ENCODE measurements around the gene ATP2B3. TPM values are rescaled to one million over a fixed set of nuclear protein-coding genes. Genes with fewer than 3 reads are reported as not detected.

The ATP2B3 gene
- total RNA-seq, 1 experiment from 2014 or later: not detected

DNA sequence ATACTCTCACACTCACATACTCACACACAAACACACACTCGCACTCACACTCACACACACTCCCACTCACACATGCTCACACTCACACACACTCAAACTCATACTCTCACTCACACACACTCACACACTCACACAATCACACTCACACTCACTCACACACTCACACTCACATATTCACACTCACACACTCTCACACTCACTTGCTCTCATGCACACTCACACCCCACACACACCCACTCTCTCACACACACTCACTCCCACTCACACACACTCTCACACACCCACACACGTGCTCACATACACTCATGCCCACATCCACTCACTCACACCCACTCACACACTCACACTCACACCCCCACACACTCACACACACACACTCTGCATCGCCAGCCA lies 4.9 kb upstream of the ATP2B3 start:
- CTCF ChIA-PET: interaction anchor here (0.6 to 0.7 kb wide), 2 partner anchors 83 to 111 kb away, joined by 4 to 5 read pairs; no protein-coding TSS in a partner anchor
- peaks cover 13% of the 10 kb centered on the region for H3K27me3 Mint-ChIP-seq (ENCODE audit: insufficient read depth, unreplicated experiment)
- no peak overlapping the region for H3K4me3 Mint-ChIP-seq (ENCODE audit: unreplicated experiment)
- BruUV-seq (replicated peaks): no TSS peak
- H3K4me1 Mint-ChIP-seq (ENCODE audit: insufficient read depth, unreplicated experiment): no peaks in the 10 kb centered on the region
- H3K9me3 Mint-ChIP-seq (ENCODE audit: unreplicated experiment): peaks cover 9% of the 10 kb centered on the region
- intact Hi-C loops (cut with micrococcal nuclease): no loop called here
- no peak for DNase-seq (ENCODE audit: unreplicated experiment)
- TF ChIP-seq CTCF (IDR thresholded peaks at IDR 0.05; ENCODE audit: unreplicated experiment): no peak
- POLR2A ChIA-PET: no interaction called here
- H3K27ac Mint-ChIP-seq (ENCODE audit: low read depth, unreplicated experiment): no peak overlapping the region
- H3K36me3 Mint-ChIP-seq (ENCODE audit: insufficient read depth, unreplicated experiment): peaks cover 5% of the 10 kb centered on the region

DNA sequence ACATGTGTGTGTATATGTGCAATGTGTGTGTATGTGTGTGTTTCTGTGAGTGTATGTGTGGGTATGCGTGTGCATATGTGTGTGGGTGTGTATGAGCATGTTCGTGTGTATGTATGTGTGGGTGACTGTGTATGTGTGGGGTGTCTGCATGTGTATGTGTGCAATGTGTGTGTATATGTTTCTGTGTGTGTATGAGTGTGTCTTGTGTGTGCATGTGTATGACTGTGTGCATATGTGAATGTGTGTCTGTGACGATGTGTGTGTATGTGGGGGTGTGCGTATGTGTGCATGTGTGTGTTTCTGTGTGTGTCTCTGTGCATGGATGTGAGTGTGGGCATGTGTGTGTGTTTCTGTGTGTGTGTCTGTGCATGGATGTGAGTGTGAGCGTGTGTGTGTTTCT lies 4.2 kb upstream of the ATP2B3 start:
- CTCF ChIA-PET: interaction anchor here (0.6 to 0.7 kb wide), 2 partner anchors 84 to 111 kb away, joined by 4 to 5 read pairs; no protein-coding TSS in a partner anchor
- H3K4me1 Mint-ChIP-seq (ENCODE audit: insufficient read depth, unreplicated experiment): no peaks in the 10 kb centered on the region
- no peak for TF ChIP-seq CTCF (IDR thresholded peaks at IDR 0.05; ENCODE audit: unreplicated experiment)
- no TSS peak for BruUV-seq (replicated peaks)
- no peak overlapping the region for H3K27ac Mint-ChIP-seq (ENCODE audit: low read depth, unreplicated experiment)
- POLR2A ChIA-PET: no interaction called here
- peaks cover 5% of the 10 kb centered on the region for H3K36me3 Mint-ChIP-seq (ENCODE audit: insufficient read depth, unreplicated experiment)
- intact Hi-C loops (cut with micrococcal nuclease): no loop called here
- H3K27me3 Mint-ChIP-seq (ENCODE audit: insufficient read depth, unreplicated experiment): peaks cover 13% of the 10 kb centered on the region
- no peak for DNase-seq (ENCODE audit: unreplicated experiment)
- peaks cover 9% of the 10 kb centered on the region for H3K9me3 Mint-ChIP-seq (ENCODE audit: unreplicated experiment)
- H3K4me3 Mint-ChIP-seq (ENCODE audit: unreplicated experiment): no peak overlapping the region

DNA sequence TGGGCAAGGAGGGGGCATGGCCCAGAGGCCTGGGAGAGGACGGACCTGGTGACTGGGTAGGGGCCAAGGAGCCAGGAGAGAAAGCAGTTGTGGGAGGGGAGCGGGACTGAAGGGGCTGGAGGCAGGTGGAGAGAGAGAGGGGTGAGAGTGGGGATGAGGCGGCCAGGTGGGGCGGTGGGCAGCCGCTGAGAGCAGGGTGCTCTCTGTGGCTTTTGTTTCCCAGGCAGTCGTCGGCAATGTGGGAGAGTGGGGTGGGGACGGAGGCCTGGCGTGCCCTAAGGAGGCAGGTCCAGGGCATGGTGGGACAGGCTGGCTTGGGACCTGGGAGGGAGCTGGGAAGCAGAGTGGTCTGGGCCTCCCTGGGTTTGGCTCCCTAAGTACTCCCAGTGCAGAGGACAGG lies 3.2 kb upstream of the ATP2B3 start:
- H3K9me3 Mint-ChIP-seq (ENCODE audit: unreplicated experiment): peaks cover 9% of the 10 kb centered on the region
- H3K4me3 Mint-ChIP-seq (ENCODE audit: unreplicated experiment): no peak overlapping the region
- ChIA-PET POLR2A (no interaction called here), CTCF (no interaction called here)
- H3K36me3 Mint-ChIP-seq (ENCODE audit: insufficient read depth, unreplicated experiment): peaks cover 5% of the 10 kb centered on the region
- no peak overlapping the region for H3K27ac Mint-ChIP-seq (ENCODE audit: low read depth, unreplicated experiment)
- TF ChIP-seq CTCF (IDR thresholded peaks at IDR 0.05; ENCODE audit: unreplicated experiment): no peak
- intact Hi-C loops (cut with micrococcal nuclease): no loop called here
- no peaks in the 10 kb centered on the region for H3K4me1 Mint-ChIP-seq (ENCODE audit: insufficient read depth, unreplicated experiment)
- DNase-seq (ENCODE audit: unreplicated experiment): no peak
- peaks cover 13% of the 10 kb centered on the region for H3K27me3 Mint-ChIP-seq (ENCODE audit: insufficient read depth, unreplicated experiment)
- no TSS peak for BruUV-seq (replicated peaks)

DNA sequence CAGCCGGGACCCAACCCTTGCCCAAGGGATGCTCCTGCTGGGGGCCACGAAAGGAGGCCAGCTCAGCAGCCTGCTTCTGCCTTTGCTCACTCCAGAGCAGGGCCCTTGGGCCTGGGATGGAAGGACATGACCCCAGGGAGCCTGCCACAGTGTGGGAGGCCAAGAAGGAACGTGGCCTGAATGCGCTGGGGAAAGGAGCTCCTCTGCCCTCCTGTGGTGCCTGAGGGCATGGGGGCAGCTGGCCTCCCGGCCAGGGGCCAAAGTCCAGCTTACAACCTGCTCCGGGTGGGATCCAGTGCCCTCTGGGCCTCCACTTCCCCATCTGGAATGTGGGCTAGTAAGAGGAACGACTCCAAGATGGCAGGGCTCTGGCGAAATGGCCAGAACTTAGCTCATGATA lies 2.0 kb upstream of the ATP2B3 start:
- ChIA-PET POLR2A (interaction anchor here (0.6 to 1.0 kb wide), 2 partner anchors 10 to 46 kb away, joined by 3 read pairs; no protein-coding TSS in a partner anchor), CTCF (interaction anchor here (0.7 to 1.7 kb wide), 2 partner anchors 8 to 135 kb away, joined by 3 to 6 read pairs; no protein-coding TSS in a partner anchor)
- intact Hi-C loops (cut with micrococcal nuclease): no loop called here
- no TSS peak for BruUV-seq (replicated peaks)
- Mint-ChIP-seq H3K4me1 (ENCODE audit: insufficient read depth, unreplicated experiment) (no peaks in the 10 kb centered on the region), H3K9me3 (ENCODE audit: unreplicated experiment) (peaks cover 9% of the 10 kb centered on the region), H3K36me3 (ENCODE audit: insufficient read depth, unreplicated experiment) (peaks cover 5% of the 10 kb centered on the region), H3K27me3 (ENCODE audit: insufficient read depth, unreplicated experiment) (peaks cover 13% of the 10 kb centered on the region), H3K27ac (ENCODE audit: low read depth, unreplicated experiment) (no peak overlapping the region), H3K4me3 (ENCODE audit: unreplicated experiment) (no peak overlapping the region)
- no peak for TF ChIP-seq CTCF (IDR thresholded peaks at IDR 0.05; ENCODE audit: unreplicated experiment)
- DNase-seq (ENCODE audit: unreplicated experiment): no peak
